GM23338 (cell line): ENCODE data around the gene BRF1. TPM values are rescaled to one million over a fixed set of nuclear protein-coding genes. Genes with fewer than 3 reads are reported as not detected.

Experiments
- ATAC-seq: fragments of 200-7000 bp; cut with Tn5 transposase; 3 replicates; pipeline ENCODE4 v1.9.1; 2020
- DNase-seq: peaks from one replicate; pipeline ENCODE4 v3.0.0-alpha.2; 2015; ENCODE audit warnings: low spot score
- H2AFZ ChIP-seq: fragments of 200-600 bp; sonication (generic); 2 replicates; pipeline ENCODE4 v1.8.0; 2016; ENCODE audit warnings: antibody characterized with exemption, mild to moderate bottlenecking, moderate library complexity
- H3F3A ChIP-seq: fragments of 200-600 bp; sonication (generic); replicated peaks from 2 replicates; pipeline ENCODE4 v1.8.0; 2017; ENCODE audit warnings: antibody characterized with exemption, mixed run types, low read depth
- H3K27ac ChIP-seq: fragments of 200-600 bp; sonication (generic); 2 replicates; pipeline ENCODE4 v1.6.1; 2016; ENCODE audit warnings: low read depth
- H3K27me3 ChIP-seq: fragments of 200-600 bp; sonication (generic); 2 replicates; pipeline ENCODE4 v1.8.0; 2016; ENCODE audit warnings: mild to moderate bottlenecking, mixed run types, moderate library complexity; ENCODE audit not compliant: insufficient read depth
- H3K36me3 ChIP-seq: fragments of 200-600 bp; sonication (generic); 2 replicates; pipeline ENCODE4 v1.8.0; 2016; ENCODE audit warnings: mild to moderate bottlenecking; ENCODE audit not compliant: insufficient read depth
- H3K4me1 ChIP-seq: fragments of 200-600 bp; sonication (generic); 2 replicates; pipeline ENCODE4 v1.8.0; 2016; ENCODE audit warnings: mild to moderate bottlenecking, moderate library complexity; ENCODE audit not compliant: insufficient read depth
- H3K4me2 ChIP-seq: fragments of 200-600 bp; sonication (generic); 2 replicates; pipeline ENCODE4 v1.7.1; 2017; ENCODE audit warnings: mixed run types
- H3K4me3 ChIP-seq: fragments of 200-600 bp; sonication (generic); 2 replicates; pipeline ENCODE4 v1.6.1; 2016; ENCODE audit warnings: mixed run types
- H3K79me2 ChIP-seq: fragments of 200-600 bp; sonication (generic); replicated peaks from 2 replicates; pipeline ENCODE4 v1.8.0; 2017; ENCODE audit warnings: mild to moderate bottlenecking; ENCODE audit not compliant: insufficient read depth
- H3K9me2 ChIP-seq: fragments of 200-600 bp; sonication (generic); 2 replicates; pipeline ENCODE4 v1.8.0; 2017; ENCODE audit not compliant: insufficient read depth
- H4K20me1 ChIP-seq: fragments of 200-600 bp; sonication (generic); replicated peaks from 2 replicates; pipeline ENCODE4 v1.8.0; 2017; ENCODE audit warnings: mild to moderate bottlenecking; ENCODE audit not compliant: insufficient read depth
- H3K27ac Mint-ChIP-seq: 2 replicates; pipeline ENCODE4 v1.8.0; 2020; ENCODE audit warnings: inconsistent platforms, mild to moderate bottlenecking, moderate library complexity, mixed read lengths
- H3K27me3 Mint-ChIP-seq: 3 replicates; pipeline ENCODE4 v1.8.0; 2022; ENCODE audit warnings: low read depth, mild to moderate bottlenecking, moderate library complexity, mixed read lengths, inconsistent platforms; ENCODE audit not compliant: insufficient read depth, poor library complexity
- H3K36me3 Mint-ChIP-seq: 3 replicates; pipeline ENCODE4 v1.8.0; 2021; ENCODE audit warnings: low read depth, mild to moderate bottlenecking, inconsistent platforms, moderate library complexity, mixed read lengths
- H3K4me1 Mint-ChIP-seq: 3 replicates; pipeline ENCODE4 v1.8.0; 2020; ENCODE audit warnings: mild to moderate bottlenecking, inconsistent platforms, mixed read lengths
- H3K4me3 Mint-ChIP-seq: 3 replicates; pipeline ENCODE4 v1.8.0; 2021; ENCODE audit warnings: moderate library complexity, mild to moderate bottlenecking, inconsistent platforms, mixed read lengths
- H3K9me3 Mint-ChIP-seq: 3 replicates; pipeline ENCODE4 v1.8.0; 2020; ENCODE audit warnings: moderate library complexity, mild to moderate bottlenecking, inconsistent platforms, mixed read lengths
- CREB1 ChIP-seq: fragments of 250-450 bp; sonication (Bioruptor Pico); IDR thresholded peaks from 2 replicates; pipeline ENCODE4 v1.5.0; 2020; ENCODE audit warnings: low read depth, mild to moderate bottlenecking, moderate library complexity
- ETS1 ChIP-seq: IDR thresholded peaks from 2 replicates; pipeline ENCODE4 v1.6.1; 2016; ENCODE audit warnings: antibody characterized with exemption
- EZH2 ChIP-seq: fragments of 200-600 bp; sonication (generic); IDR thresholded peaks from one replicate; pipeline ENCODE4 v1.8.0; 2017; ENCODE audit warnings: antibody characterized with exemption, mild to moderate bottlenecking, low read depth; ENCODE audit not compliant: unreplicated experiment
- EZH2phosphoT487 ChIP-seq: fragments of 200-600 bp; sonication (generic); IDR thresholded peaks from one replicate; pipeline ENCODE4 v1.8.1; 2018; ENCODE audit warnings: antibody characterized with exemption; ENCODE audit not compliant: unreplicated experiment
- NANOG ChIP-seq: IDR thresholded peaks from 2 replicates; pipeline ENCODE4 v1.6.1; 2016; ENCODE audit warnings: antibody characterized with exemption, borderline replicate concordance
- POLR2AphosphoS5 ChIP-seq: IDR thresholded peaks from 2 replicates; pipeline ENCODE4 v1.6.1; 2016; ENCODE audit warnings: antibody characterized with exemption, low read depth
- REST ChIP-seq: IDR thresholded peaks from one replicate; pipeline ENCODE4 v1.6.1; 2018; ENCODE audit warnings: antibody characterized with exemption; ENCODE audit not compliant: unreplicated experiment
- STAT1 ChIP-seq: IDR thresholded peaks from one replicate; pipeline ENCODE4 v1.6.1; 2016; ENCODE audit warnings: antibody characterized with exemption; ENCODE audit not compliant: unreplicated experiment
- ZNF331 ChIP-seq: fragments of 250-450 bp; sonication (Bioruptor Pico); IDR thresholded peaks from 2 replicates; pipeline ENCODE4 v1.5.0; 2020; ENCODE audit warnings: low read depth, mild to moderate bottlenecking, moderate library complexity
- polyA plus RNA-seq: library from polyadenylated mRNA; unstranded; fragments of >200 nt; fragmentation: Nextera tagmentation; extraction: Ambion mirVana; gene quantifications from 2 replicates; pipeline ENCODE4 v1.2.1, GENCODE V29; 2016
- total RNA-seq: library from RNA; depleted of rRNA; stranded (reverse); fragments of >200 nt; shearing (Covaris generic); gene quantifications from 2 replicates; pipeline ENCODE4 v1.2.3, GENCODE V29; 2014

The BRF1 gene
- total and polyA plus RNA-seq, 2 experiments from 2014 or later: 8.6 to 29.9 TPM

GRCh38 chr14:105301103-105301914 lies 508 bp upstream of the BRF1 start:
- H3F3A ChIP-seq: peaks cover 14% of the 10 kb centered on the region; the same call in 1 of the 2 replicates
- peaks cover 11% of the 10 kb centered on the region for H3K27me3 ChIP-seq
- TF ChIP-seq CREB1 (CRISPR knock-in tag): no peak; the same call in 1 of the 2 replicates
- TF ChIP-seq EZH2phosphoT487: no peak
- no peak for TF ChIP-seq NANOG
- no peak for TF ChIP-seq REST
- TF ChIP-seq POLR2AphosphoS5: peak; percentile 56
- no peak for TF ChIP-seq STAT1
- no peak for TF ChIP-seq ZNF331 (CRISPR knock-in tag)
- no peak for TF ChIP-seq EZH2
- TF ChIP-seq ETS1: no peak
- H3K4me3 ChIP-seq: peak overlapping the region; percentile 85
- Mint-ChIP-seq H3K4me3 (peak overlapping the region; percentile 88), H3K4me1 (peaks cover 6% of the 10 kb centered on the region), H3K36me3 (peaks cover 6% of the 10 kb centered on the region; the same call in 2 of the 3 replicates), H3K27me3 (peaks cover 15% of the 10 kb centered on the region), H3K9me3 (peaks cover 6% of the 10 kb centered on the region; the same call in 2 of the 3 replicates), H3K27ac (peak overlapping the region; percentile 87)
- DNase-seq (peak; percentile 98), ATAC-seq (peak; percentile 83)
- H3K27ac ChIP-seq: peak overlapping the region; percentile 80
- no peaks in the 10 kb centered on the region for H3K36me3 ChIP-seq
- H3K4me2 ChIP-seq: peak overlapping the region; percentile 88
- H3K9me2 ChIP-seq: no peaks in the 10 kb centered on the region
- H2AFZ ChIP-seq: peak overlapping the region; percentile 95
- no peaks in the 10 kb centered on the region; the same call in 1 of the 2 replicates for H3K4me1 ChIP-seq
- H3K79me2 ChIP-seq: peaks cover 36% of the 10 kb centered on the region
- H4K20me1 ChIP-seq: peaks cover 10% of the 10 kb centered on the region
